H1 (cell line): ENCODE measurements around the gene PITPNC1. TPM values are rescaled to one million over a fixed set of nuclear protein-coding genes. Genes with fewer than 3 reads are reported as not detected.

Experiments used
- ATF2 ChIP-seq: IDR thresholded peaks from 2 replicates; pipeline ENCODE4 v1.6.1; 2012; ENCODE audit warnings: low read length, inconsistent platforms
- EP300 ChIP-seq, 2 experiments: IDR thresholded peaks; 1 replicate in 1 of 2; 2 replicates in 1 of 2; pipeline ENCODE4 v1.6.1; 2011 to 2012; ENCODE audit warnings: low read depth in 2 of 2, low read length in 2 of 2, mild to moderate bottlenecking in 2 of 2, borderline replicate concordance in 1 of 2, inconsistent platforms in 1 of 2, moderate library complexity in 1 of 2
- MAFK ChIP-seq: IDR thresholded peaks from 2 replicates; pipeline ENCODE4 v1.6.1; 2012; ENCODE audit warnings: low read depth, mild to moderate bottlenecking, improper control_type of control experiment, low read length
- RBBP5 ChIP-seq: IDR thresholded peaks from 2 replicates; pipeline ENCODE4 v1.7.1; 2012; ENCODE audit warnings: low read depth, mild to moderate bottlenecking, inconsistent platforms, low read length, moderate library complexity, borderline replicate concordance
- RXRA ChIP-seq: IDR thresholded peaks from 2 replicates; pipeline ENCODE4 v1.6.1; 2011; ENCODE audit warnings: low read depth, mild to moderate bottlenecking, low read length, moderate library complexity; ENCODE audit not compliant: insufficient read depth
- polyA plus RNA-seq, 7 experiments: library from polyadenylated mRNA; depleted of rRNA in 3 of 7; stranded (reverse) in 5 of 7; unstranded in 2 of 7; fragments of >200 nt in 5 of 7; fragments of 200-250 nt in 2 of 7; gene quantifications; 1 replicate in 5 of 7; 2 replicates in 1 of 7; 4 replicates in 1 of 7; pipeline versions ENCODE4 v1.2.1 to v1.2.3, GENCODE V29; 2011 to 2013; ENCODE audit warnings: missing spikeins in 2 of 7, mixed read lengths in 2 of 7
- total RNA-seq: library from RNA; stranded (reverse); fragmentation: NEBNext Ultra II Directional; extraction: Animal tissue kit (Norgen Biotek cat#: 25700); gene quantifications from 2 replicates; pipeline ENCODE4 v1.2.1, GENCODE V29; 2021
- TF ChIP-seq, protein P1 (sequence below): fragments of 300-600 bp; sonication (generic); IDR thresholded peaks from 2 replicates; pipeline ENCODE4 v1.7.1; 2012; ENCODE audit warnings: low read length, moderate library complexity, mild to moderate bottlenecking, inconsistent platforms; ENCODE audit not compliant: insufficient replicate concordance
- TF ChIP-seq, protein P2 (sequence below): IDR thresholded peaks from 2 replicates; pipeline ENCODE4 v1.6.1; 2012; ENCODE audit warnings: inconsistent platforms

Gene PITPNC1
- total and polyA plus RNA-seq, 2 of the 8 experiments (the other 6 are each of a cell fraction or from before 2014, with no cell fraction given), result 17.6 to 54.7 TPM

GRCh38 chr17:67600408-67600807, 223.3 kb downstream of the PITPNC1 start (continued):
- TF ChIP-seq, protein P1, sequence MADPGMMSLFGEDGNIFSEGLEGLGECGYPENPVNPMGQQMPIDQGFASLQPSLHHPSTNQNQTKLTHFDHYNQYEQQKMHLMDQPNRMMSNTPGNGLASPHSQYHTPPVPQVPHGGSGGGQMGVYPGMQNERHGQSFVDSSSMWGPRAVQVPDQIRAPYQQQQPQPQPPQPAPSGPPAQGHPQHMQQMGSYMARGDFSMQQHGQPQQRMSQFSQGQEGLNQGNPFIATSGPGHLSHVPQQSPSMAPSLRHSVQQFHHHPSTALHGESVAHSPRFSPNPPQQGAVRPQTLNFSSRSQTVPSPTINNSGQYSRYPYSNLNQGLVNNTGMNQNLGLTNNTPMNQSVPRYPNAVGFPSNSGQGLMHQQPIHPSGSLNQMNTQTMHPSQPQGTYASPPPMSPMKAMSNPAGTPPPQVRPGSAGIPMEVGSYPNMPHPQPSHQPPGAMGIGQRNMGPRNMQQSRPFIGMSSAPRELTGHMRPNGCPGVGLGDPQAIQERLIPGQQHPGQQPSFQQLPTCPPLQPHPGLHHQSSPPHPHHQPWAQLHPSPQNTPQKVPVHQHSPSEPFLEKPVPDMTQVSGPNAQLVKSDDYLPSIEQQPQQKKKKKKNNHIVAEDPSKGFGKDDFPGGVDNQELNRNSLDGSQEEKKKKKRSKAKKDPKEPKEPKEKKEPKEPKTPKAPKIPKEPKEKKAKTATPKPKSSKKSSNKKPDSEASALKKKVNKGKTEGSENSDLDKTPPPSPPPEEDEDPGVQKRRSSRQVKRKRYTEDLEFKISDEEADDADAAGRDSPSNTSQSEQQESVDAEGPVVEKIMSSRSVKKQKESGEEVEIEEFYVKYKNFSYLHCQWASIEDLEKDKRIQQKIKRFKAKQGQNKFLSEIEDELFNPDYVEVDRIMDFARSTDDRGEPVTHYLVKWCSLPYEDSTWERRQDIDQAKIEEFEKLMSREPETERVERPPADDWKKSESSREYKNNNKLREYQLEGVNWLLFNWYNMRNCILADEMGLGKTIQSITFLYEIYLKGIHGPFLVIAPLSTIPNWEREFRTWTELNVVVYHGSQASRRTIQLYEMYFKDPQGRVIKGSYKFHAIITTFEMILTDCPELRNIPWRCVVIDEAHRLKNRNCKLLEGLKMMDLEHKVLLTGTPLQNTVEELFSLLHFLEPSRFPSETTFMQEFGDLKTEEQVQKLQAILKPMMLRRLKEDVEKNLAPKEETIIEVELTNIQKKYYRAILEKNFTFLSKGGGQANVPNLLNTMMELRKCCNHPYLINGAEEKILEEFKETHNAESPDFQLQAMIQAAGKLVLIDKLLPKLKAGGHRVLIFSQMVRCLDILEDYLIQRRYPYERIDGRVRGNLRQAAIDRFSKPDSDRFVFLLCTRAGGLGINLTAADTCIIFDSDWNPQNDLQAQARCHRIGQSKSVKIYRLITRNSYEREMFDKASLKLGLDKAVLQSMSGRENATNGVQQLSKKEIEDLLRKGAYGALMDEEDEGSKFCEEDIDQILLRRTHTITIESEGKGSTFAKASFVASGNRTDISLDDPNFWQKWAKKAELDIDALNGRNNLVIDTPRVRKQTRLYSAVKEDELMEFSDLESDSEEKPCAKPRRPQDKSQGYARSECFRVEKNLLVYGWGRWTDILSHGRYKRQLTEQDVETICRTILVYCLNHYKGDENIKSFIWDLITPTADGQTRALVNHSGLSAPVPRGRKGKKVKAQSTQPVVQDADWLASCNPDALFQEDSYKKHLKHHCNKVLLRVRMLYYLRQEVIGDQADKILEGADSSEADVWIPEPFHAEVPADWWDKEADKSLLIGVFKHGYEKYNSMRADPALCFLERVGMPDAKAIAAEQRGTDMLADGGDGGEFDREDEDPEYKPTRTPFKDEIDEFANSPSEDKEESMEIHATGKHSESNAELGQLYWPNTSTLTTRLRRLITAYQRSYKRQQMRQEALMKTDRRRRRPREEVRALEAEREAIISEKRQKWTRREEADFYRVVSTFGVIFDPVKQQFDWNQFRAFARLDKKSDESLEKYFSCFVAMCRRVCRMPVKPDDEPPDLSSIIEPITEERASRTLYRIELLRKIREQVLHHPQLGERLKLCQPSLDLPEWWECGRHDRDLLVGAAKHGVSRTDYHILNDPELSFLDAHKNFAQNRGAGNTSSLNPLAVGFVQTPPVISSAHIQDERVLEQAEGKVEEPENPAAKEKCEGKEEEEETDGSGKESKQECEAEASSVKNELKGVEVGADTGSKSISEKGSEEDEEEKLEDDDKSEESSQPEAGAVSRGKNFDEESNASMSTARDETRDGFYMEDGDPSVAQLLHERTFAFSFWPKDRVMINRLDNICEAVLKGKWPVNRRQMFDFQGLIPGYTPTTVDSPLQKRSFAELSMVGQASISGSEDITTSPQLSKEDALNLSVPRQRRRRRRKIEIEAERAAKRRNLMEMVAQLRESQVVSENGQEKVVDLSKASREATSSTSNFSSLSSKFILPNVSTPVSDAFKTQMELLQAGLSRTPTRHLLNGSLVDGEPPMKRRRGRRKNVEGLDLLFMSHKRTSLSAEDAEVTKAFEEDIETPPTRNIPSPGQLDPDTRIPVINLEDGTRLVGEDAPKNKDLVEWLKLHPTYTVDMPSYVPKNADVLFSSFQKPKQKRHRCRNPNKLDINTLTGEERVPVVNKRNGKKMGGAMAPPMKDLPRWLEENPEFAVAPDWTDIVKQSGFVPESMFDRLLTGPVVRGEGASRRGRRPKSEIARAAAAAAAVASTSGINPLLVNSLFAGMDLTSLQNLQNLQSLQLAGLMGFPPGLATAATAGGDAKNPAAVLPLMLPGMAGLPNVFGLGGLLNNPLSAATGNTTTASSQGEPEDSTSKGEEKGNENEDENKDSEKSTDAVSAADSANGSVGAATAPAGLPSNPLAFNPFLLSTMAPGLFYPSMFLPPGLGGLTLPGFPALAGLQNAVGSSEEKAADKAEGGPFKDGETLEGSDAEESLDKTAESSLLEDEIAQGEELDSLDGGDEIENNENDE, result no peak
- no peak for TF ChIP-seq RBBP5
- no peak for TF ChIP-seq RXRA
- TF ChIP-seq, protein P2, sequence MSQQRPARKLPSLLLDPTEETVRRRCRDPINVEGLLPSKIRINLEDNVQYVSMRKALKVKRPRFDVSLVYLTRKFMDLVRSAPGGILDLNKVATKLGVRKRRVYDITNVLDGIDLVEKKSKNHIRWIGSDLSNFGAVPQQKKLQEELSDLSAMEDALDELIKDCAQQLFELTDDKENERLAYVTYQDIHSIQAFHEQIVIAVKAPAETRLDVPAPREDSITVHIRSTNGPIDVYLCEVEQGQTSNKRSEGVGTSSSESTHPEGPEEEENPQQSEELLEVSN, result no peak
- TF ChIP-seq EP300 (IDR thresholded peaks at IDR 0.05; ENCODE audit: borderline replicate concordance in 1 of 2, low read depth in 2 of 2, low read length in 2 of 2), result no peak
- TF ChIP-seq ATF2, result no peak
- no peak for TF ChIP-seq MAFK
